T-helper 1 cell treated with Interleukin-12 subunit alpha and Interleukin-12 subunit beta and Interleukin-4 antibody, amounts not matched to agents 30 ng/mL and 1 ng/mL, for 36 hours (primary cell): ENCODE results near the gene C22orf31. TPM values are rescaled to one million over a fixed set of nuclear protein-coding genes. Genes with fewer than 3 reads are reported as not detected.

ENCODE experiments used
- intact Hi-C: fragments of 100-400 bp; cut with micrococcal nuclease; formaldehyde crosslinking; loops from one replicate; pipeline ENCODE4 v1.15.1; 2024
- total RNA-seq: library from RNA; stranded (reverse); gene quantifications from 2 replicates; pipeline ENCODE4 v1.2.3, GENCODE V29; 2022

C22orf31 gene
- total RNA-seq, 1 donor from 2014 or later = not detected

DNA sequence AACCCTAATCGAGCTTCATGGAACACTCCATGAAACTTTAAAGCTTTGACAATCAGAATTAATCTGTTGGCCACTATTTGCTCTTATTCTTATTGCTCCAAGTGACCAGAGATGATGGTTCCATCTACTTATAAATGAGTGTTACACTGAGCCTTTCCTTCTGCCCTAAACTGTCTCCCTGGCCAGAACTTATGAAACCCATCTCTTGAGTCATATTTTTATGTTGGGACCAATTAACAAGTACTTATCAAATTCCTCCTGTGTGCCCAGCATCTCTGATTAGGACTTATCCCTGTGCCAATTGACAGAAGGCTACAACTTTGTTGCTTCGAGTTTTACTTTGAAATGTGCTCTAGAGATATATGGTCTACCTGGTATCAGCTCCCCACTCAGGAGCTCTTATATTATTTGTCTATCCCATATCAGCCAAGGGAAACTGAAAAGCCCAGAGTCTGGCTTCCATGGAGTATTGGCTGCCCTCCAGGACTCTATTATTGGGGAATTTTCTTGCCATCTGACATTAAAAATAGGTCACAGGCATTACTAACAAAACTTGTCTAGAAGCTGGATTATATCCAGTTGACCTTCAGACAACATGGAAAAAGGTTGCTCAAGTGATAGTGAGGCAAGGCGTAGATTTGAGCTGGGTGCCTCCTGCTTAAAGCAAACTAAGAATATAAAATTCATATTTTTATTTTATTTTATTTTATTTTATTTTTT lies 20.0 kb upstream of the C22orf31 start:
- intact Hi-C loops = no loop called here

DNA sequence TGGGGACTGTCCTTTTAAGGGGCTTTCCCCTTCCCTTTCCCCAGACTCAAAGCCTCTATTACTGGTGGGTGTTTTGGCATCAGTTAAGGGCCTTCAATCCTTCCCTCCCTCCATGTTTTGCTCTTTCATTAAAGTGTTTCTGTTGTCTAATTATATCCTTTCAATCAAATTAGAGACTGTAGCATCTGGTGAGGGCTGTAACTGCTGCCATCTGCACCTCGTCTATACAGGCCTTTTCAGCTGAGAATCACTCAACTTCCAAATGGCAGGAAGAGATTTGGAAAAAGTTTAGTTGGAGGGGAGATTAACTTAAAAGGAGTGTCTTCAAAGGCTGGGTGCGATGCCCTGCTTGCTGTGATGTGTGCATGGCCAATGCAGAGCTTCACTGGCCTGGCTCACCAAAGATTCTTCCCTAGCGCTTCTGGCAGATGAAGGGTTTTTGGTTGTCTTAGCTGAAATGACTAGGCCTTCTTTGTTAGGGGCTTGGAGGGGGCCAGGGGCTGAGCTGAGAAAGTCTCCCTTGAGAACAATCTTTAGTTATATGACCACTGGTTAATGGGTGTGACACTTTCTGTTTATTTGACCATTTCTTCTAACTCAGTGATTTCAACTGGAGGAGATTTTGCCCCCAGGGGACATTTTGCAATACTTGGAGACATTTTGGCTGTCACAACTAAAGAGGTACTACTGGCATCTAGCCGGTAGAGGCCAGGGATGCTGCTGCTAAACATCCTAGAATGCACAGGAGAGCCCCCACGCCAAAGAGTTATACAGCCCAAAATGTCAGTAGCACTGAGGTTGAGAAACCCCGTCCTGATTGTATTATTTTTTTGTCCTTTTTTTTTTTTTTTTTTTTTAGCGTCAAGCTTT lies 18.7 kb upstream of the C22orf31 start:
- intact Hi-C loops = no loop called here

DNA sequence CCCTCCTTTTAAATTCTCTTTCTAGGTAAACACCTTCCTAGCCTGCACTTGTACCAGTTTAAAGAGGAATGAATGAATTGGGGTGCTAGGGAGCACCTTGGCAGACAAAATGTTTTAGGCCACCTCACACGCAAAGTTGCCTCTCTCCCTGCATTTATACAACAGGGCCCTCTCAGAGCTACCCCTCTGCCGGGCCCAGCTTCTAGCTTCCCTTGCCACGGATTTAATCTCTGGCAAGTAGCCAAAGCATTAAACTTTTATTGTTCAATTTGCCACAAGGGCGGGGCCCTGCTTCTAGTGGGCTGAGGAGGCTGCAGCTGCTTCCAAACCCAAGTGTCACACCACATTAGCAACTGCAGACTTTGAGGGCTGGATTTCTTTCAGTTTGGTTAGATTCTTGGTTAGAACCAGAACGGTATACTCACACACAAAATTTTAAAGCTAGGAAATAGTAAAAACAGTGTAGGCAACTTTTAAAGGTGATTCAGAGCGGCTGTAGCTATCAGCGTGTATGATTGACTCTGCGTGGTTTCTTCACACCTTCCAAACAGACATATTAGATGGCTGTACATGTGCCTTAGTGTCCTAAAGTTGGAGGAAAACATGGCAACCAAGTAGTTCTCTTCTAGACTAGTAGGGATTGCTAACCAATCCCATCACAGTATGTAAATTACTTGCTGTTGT lies 17.7 kb upstream of the C22orf31 start:
- intact Hi-C loops = no loop called here

DNA sequence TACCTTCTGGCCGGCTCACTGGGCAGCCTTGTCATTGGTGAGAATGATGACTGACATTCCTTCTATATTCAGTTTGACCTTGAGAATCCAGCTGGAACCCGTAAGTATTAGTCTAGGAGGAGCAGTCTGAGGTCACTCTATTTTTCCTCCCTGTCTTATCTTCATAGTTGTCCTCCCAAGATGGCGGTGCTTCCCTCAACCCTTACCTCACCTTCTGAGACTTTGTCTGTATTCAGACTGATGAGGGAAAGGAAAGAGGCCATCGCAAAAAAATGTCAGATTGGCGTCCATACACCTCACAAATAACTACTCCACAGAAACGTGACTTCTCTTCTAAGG lies 17.2 kb upstream of the C22orf31 start:
- intact Hi-C loops = no loop called here

DNA sequence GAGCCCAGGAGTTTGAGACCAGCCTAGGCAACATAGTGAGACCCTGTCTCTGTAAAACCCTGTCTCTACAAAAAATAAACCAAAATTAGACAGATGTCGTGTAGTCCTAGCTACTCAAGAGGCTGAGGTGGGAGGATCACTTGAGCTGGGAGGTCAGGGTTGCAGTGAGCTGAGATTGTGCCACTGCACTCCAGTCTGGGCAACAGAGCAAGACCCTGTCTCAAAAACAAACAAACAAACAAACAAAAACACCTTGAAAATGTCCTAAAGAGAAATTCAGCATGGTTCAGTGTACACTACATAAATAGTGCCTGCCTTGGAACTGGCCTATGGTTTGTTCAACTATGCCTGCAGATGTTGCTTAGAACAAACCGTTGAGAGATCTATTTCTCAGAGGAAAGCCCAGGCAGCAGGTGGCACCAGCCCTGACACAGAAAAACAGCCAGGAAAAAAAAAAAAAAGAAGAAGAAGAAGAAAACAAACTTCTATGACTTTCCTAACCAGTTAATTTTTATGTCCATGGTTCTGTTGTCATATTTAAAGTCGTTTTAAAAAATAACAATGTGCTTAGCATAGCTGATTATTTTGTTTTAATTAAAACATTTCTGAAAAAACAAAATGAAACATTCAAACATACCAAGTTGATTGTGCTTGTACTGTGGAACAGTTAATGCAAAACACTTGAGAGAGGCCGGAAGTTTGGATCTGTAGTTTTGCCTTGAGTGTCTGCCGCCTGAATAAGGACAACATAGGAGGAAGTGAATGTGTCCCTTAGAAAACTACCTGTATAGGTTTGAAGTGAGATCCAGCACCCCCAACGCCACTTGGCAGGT lies 16.6 kb upstream of the C22orf31 start:
- intact Hi-C loops = no loop called here

DNA sequence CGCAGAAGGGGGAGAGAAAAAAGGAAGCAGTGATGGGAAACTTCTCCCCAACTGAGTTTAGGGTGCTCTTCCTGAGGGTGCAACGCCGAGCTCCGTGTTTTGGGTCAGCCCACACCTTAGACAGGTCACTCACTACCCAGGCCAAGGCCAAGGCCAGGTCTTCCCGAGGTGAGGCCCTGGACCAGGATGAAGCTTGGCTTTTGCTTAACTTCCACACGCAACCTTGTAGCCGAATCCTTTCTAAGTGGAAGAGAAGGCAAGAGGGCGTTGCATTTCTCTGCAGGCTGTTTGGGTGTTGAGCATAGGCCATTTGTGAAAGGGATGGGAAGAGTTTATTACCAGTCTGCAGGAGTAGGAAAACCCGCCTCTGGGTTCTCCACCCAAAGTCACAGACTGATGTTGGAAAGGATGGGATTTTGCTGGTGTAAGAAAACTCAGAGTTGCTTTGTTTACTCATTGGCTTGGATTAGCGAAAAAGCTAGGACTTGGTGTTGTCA lies 12.7 kb upstream of the C22orf31 start:
- intact Hi-C loops = loop anchor here (1.0 kb wide), 1 partner anchor 1155 kb away; the partner anchor contains the start of gene PITPNB

DNA sequence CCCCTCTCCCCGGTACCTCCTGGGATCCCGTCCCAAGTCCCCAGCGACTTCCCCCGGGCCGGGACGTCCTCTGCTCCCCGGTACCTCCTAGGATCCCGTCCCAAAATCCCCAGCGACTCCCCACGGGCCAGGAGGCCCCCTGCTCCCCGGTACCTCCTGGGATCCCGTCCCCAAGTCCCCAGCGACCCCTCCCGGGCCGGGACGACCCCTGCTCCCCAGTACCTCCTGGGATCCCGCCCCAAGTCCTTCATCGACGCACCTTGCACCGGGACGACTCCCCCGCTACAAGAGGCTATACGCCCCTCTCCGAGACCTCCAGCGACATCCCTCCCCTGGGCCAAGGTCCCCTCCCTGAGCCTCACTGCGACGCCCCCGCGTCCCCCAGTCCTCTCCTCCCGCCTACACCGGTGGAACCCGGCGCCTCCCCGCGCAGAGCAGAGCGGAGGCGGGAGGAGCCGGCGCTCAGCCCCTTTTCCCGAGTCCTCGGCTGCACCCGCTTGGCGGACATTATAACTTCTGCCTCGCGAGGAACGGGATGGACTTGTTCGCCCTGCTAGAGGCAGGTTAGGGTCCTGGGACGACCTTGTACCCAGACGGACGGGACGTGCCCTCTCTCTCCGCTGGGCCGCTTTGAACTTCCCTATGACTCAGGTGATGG lies 12.1 kb upstream of the C22orf31 start:
- intact Hi-C loops = loop anchor here (1.0 to 2.0 kb wide), 2 partner anchors 331 to 1154 kb away; partner anchors contain the start of genes HSCB and PITPNB

DNA sequence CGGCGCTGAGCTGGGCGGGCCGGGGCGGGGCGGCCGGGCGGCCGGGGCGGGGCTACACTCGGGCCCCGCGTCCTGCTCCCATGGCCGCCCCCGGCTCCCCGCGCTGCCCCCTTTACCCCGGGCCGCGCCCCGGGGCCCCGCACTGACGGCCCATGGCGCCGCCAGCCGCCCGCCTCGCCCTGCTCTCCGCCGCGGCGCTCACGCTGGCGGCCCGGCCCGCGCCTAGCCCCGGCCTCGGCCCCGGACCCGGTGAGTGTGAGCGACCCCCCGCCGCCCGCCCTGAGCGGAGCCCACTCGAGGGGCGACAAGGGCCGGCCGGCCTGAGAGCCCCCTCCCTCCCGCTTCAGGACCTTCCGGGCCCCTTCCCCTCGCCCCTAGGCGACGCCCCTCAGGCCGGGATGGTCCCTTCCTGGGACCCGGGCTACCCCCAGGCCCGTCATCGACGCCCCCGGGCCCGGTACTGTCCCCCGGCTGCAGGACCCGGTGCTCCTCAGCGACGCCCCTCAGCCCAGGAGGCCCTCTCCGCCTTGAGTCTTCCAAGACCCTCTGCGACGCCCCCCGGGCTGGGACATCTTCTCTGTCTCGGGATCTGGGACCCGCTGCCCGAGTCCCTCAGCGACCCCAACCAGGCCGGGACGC lies 11.5 kb upstream of the C22orf31 start, which contains the start of gene KREMEN1:
KREMEN1 (plus strand) TSS at position 57 of the 639 bp plus-strand sequence; CDS start at position 153, 96 bp downstream.
- intact Hi-C loops = loop anchor here (1.0 to 2.0 kb wide), 2 partner anchors 190 to 330 kb away; partner anchors contain the start of genes HSCB and ZNRF3

DNA sequence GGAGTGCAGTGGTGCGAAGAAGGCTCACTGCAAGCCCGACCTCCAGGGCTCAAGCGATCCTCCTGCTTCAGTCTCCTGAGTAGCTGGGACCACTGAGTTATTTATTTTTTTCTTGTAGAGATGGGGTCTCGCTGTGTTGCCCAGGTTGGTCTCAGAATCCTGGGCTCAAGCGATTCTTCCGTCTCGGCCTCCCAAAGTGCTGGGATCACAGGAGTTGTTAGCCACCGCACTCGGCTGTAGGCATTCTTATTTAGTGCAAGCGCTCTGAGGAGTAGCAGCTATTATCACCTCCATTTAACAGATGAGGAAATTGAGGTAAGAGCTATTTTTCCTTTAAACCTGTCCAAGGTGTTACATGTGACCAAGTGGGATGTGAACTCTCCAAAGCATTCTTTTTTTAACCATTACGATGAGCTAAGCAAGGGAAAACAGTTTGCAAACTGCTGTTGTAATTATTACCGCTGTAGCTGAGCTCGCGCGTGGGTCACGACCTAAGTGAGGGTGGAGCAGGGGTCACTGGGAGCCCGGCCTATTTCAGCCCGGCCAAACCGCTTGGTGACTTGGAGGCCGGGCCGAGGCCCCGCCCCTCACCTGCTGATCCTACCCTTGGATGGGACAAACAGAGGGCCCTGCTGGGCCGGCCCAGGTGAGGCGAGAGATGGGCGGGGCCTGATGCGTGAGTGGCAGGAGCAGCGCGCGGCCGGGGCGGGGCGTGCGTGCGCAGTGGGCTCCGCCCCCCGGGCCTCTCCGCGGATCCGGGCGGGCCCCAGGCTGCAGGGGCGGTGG lies 10.8 kb upstream of the C22orf31 start:
- intact Hi-C loops = loop anchor here (1.0 to 2.0 kb wide), 2 partner anchors 189 to 330 kb away; partner anchors contain the start of genes HSCB and ZNRF3

DNA sequence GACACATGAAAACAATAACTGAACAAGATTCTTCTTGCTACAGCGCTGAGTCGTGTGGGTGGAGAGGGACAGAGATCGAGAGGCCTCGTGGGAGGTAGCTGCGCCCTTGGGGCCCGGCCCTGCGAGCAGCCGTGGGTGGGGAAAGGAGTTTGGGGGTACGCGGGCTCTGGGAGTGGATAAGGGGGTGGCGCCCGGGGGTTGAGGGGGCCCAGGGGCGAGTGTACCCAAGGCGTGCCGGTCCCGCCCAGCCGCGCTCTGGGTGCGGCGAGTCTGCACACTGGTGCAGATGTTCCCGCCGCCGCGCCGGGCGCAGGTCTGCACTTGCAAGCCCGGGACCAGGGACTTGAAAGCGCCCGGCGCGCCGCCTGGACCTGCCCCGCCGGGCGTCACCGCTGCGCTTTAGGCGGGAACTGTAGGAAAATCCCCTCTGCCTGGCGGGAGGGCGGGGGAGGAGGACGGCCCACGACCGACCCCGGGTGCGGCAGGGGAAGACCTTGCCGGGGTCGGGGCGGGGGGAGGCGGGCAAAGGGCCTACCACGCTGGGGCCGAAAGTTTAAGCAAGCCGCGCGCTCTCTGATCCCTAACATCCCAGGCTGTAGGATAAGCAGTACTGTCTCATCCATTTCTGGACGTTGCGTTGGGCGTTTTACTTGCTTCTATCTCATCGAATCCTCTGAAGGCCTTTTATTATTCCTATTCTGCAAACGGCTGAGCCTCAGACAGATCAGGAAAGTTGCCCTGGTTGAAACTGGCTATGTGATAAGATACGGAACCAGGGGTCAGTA lies 9.8 kb upstream of the C22orf31 start:
- intact Hi-C loops = loop anchor here (1.0 to 2.0 kb wide), 2 partner anchors 188 to 329 kb away; partner anchors contain the start of genes HSCB and ZNRF3

DNA sequence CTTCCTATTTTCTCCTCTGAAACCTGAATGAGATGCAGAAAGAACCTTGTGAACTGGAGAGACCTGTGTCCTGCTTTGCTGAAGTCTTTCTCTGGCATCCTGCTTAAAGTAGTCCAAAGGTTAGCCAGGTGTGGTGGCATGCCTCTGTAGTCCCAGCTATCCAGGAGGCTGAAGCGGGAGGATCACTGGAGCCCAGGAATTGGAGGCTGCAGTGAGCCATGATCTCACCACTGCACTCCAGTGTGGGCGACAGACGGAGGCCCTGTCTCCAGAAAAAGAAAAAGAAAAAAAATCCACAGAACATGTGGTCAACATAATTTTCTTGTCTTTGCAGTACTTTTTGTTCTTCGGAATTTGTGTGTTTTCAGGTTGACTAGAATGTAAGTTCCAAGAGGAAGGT lies 8.9 kb upstream of the C22orf31 start:
- intact Hi-C loops = no loop called here

DNA sequence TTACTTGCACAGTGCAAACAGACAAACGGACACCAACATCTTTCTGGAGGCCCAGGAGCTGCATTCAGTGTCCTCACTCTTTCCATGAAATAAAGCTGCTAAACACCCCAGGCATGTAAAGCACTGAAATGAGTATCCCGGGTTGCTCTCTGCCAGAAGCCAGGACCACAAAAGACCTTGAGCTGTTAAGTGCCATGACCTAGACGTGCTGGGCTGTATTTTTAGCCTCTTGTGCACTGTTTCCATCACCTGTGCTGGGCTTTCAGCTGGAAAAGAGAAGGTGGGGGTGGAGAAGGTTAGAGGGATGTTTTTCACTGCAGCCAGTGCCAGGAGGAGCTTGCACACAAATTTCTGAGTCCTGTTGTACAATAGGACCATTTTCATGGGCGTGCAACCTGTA lies 7.8 kb upstream of the C22orf31 start:
- intact Hi-C loops = no loop called here

DNA sequence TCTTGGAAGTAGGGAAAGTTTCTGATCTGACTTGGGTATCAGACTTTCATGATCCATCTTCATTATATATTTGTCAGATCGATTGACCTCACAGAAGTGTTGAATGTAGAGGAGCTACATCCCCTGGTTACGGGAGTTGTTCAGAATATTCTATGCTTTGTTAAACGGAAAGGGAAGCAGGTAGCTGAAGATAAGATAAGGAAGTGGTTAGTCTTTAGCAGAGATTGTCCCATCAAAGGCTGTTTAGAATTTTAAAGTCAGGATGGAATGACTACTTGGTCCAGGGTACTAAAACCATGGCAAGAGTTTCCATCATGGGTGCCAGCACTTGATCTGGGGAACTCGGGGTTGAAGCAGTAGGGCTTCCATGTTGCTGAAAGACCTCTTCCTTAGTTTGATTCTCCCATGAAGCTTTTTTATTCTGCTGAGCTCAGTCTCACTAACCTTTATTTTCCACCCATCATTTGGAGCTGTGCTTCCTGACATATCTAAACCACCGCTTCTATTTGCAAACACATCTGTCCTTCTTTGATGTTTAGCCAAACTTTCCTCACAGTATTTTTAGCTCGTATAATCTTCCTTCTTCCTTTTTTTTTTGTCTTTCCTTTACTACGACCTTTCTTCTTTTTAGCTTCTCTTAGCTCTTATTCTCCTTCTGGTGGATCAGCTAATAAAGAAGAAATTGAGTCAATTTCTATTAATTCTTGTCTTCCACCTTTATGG lies 4.0 kb upstream of the C22orf31 start:
- intact Hi-C loops = no loop called here

DNA sequence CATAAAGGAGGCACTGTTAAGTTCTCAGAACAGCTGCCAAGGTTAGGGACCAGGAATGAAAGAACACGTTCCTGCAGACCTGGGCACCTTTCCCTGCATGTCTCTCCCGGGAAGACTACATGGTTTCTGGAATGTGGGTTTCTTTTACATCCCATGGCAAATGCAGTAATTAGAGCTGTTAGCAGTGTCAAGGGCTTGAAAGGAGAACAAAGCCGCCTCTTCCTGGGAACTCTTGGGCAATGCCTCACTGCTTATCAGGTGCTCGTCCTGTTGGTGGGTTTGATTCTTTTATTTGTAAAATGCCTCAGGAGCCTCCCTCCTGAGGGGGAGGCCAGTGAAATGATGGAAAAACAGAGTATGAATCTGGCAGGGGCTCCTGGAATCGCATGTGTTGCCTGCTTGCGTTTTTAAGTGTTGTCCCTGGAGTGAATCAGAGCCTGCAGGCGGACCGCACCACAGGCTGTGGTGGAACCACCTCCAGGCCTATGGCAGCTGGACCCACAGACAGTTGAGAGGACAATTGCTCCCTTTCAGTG lies 723 bp upstream of the C22orf31 start:
- intact Hi-C loops = no loop called here

DNA sequence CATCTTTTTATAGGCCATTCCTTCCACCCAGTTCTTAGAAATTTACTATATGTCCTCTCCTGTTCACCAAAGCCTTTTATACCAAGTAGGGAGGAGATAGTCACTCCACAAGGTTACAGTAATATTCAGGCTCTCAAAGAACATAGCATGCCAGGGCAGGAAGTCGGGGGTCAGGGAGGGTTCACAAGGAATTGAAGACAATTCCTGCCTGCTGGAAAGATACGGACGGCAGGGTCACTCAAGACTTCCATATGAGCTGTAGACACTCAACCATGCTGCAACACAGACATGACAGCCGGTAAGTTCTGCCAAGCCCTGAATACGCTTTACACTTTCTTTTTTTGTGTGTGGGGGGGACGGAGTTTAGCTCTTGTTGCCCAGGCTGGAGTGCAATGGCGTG lies 700 bp downstream of the C22orf31 start:
- intact Hi-C loops = no loop called here

DNA sequence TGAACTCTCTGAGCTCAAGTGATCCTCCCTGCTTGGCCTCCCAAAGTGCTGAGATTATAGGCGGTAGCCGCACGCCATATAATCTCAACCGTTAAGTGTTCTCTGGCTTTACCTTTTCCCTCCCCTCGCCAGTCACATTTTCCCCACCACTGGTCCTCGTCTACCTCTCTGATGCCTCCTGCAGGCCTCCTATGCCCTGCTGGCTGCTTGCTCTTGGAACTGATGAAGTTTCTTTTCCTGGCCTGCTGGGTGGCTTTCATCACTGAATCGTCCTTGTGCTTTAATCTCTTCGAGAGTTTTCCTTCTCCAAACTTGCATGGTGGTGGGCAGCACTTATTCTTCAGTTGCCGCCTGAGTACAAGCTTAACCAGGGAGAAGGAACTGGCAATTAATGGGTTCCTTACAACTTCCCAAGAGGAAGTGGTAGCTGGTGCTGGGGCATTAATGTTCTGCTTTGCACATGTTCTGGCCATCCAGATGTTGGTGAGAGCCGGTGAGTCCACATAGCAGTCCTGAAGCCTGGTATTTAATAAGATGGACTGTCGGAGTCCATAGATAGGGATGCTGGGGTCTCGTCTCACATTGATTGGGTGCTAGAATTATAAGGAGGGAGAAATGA lies 1.3 kb downstream of the C22orf31 start:
- intact Hi-C loops = no loop called here
